ENCODE measurements around the gene TMEM171.

DNA sequence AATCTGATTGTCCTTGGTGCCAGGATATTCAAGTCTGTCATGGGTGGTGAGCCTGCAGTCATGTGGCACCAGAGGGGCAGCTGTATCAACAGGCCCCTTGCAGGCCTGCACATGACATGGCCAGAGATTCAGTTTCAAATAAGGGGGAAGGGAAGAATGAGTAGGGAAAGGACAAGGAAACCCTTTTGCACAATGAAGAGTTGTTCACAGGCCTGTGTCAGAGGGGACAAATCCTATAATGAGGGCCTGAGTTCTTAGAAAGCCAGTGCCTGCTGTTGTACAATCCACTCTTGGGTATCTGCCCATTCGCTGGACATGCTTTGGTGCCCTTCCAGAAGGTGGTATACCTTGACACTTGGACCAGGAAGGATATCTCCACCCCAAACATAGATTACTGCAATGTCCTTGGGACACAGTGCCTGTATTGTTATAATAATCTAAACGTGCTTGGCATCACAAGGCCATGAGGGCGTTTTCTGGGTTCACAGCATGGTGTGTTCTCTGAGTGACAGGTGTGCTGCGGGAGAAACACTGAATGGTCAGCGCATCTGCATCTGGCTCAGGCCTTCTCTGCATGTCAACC, 1.9 kb upstream of the TMEM171 start:
- TF ChIP-seq, protein P1, sequence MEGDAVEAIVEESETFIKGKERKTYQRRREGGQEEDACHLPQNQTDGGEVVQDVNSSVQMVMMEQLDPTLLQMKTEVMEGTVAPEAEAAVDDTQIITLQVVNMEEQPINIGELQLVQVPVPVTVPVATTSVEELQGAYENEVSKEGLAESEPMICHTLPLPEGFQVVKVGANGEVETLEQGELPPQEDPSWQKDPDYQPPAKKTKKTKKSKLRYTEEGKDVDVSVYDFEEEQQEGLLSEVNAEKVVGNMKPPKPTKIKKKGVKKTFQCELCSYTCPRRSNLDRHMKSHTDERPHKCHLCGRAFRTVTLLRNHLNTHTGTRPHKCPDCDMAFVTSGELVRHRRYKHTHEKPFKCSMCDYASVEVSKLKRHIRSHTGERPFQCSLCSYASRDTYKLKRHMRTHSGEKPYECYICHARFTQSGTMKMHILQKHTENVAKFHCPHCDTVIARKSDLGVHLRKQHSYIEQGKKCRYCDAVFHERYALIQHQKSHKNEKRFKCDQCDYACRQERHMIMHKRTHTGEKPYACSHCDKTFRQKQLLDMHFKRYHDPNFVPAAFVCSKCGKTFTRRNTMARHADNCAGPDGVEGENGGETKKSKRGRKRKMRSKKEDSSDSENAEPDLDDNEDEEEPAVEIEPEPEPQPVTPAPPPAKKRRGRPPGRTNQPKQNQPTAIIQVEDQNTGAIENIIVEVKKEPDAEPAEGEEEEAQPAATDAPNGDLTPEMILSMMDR (IDR thresholded peaks at IDR 0.05), result no peak
- TF ChIP-seq POLR2AphosphoS5 (IDR thresholded peaks at IDR 0.05) (no peak), POLR2A (IDR thresholded peaks at IDR 0.05) (no peak), EP300 (IDR thresholded peaks at IDR 0.05) (no peak)

Measured in sigmoid colon (tissue), 4 donors.